GM18907 (cell line): ENCODE measurements around the gene SPATA17.

Experiments used
- ATAC-seq: cut with Tn5 transposase; IDR thresholded peaks from one replicate; pipeline ENCODE4 v1.9.1; 2021; ENCODE audit warnings: mild to moderate bottlenecking, moderate library complexity; ENCODE audit not compliant: unreplicated experiment

SPATA17 gene

GRCh38 chr1:217910791-217911320 lies 279.7 kb downstream of the SPATA17 start:
- no peak for ATAC-seq

- ATAC-seq, result no peak
Measured at GRCh38 chr1:217911908-217912307, 280.8 kb downstream of the SPATA17 start.

- ATAC-seq, result no peak
Measured at GRCh38 chr1:217917281-217917887, 286.2 kb downstream of the SPATA17 start.

- ATAC-seq, result no peak
Measured at GRCh38 chr1:217919683-217920388, 288.7 kb downstream of the SPATA17 start.
